NCI-H1436 (cell line): ENCODE results near the gene TMEM121.

Source experiments
- DNase-seq: peaks from one replicate; lab custom pipeline; 2025; lab: John Stamatoyannopoulos, UW

The TMEM121 gene

DNA sequence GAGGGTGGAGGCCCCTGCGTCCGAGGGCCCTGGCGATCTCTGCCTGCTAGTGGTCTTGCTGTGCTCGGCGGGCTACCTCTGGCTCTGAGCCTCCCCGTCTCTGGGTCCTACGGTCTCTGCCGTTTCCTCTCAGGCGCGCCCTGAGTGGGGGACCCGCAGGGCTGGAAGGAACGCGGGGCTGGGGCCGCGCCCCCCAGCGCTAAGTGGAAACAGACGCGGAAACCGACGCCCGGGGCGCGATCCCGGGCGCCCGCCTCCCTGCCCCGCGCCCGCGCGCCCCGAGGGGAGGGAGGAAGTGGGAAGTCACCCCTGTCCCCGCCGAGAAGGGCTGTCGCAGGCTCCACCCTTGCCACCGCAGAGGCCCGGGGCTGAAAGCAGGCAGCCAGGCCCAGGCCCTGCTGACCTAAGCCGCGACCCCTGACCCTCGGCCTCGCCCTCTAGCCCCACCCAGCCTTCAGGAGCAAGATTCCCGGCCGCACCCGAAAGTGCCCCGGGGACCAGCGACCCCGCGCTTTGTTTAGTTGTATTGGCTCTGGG is 38.9 kb upstream of the TMEM121 start:
- no peak for DNase-seq

GRCh38 chr14:105487986-105488777 is 38.2 kb upstream of the TMEM121 start:
- no peak for DNase-seq

DNA sequence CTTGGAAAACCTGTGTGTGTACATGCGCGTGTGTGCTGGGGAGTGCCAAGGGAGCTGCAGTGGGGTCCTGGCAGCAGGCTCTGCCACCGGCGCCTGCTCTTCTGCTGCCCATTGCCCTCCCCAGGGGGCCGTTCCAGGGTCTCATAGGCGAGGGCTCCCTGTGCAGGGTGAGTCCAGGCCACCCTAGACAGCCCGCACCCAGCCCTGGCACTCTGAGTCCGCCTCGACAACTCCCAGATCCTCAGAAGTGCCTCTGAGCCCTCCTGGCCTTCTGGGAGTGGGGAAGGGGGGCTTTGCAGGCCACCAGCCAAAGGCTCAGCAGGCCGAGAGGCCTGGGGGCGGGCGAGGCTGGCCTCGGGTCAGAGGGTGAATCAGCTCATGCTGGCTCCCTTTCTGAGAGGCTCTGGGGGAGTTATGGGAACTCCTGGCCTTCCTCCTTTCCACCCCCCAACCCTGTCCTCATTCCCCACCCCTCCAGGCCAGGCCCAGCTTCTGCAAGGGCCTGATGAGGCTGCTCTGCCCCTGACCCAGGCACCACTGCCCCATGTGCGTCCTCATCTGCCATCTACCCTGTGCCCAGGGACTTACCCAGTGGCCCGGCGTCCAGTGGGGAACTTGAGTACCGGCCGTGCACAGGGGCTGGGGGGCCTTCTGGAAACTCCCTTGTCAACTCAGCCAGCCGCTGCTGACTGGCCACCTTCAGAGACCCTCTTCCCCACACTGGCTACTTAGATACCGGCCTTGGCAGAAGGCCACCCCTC is 37.4 kb upstream of the TMEM121 start:
- no peak for DNase-seq

DNA sequence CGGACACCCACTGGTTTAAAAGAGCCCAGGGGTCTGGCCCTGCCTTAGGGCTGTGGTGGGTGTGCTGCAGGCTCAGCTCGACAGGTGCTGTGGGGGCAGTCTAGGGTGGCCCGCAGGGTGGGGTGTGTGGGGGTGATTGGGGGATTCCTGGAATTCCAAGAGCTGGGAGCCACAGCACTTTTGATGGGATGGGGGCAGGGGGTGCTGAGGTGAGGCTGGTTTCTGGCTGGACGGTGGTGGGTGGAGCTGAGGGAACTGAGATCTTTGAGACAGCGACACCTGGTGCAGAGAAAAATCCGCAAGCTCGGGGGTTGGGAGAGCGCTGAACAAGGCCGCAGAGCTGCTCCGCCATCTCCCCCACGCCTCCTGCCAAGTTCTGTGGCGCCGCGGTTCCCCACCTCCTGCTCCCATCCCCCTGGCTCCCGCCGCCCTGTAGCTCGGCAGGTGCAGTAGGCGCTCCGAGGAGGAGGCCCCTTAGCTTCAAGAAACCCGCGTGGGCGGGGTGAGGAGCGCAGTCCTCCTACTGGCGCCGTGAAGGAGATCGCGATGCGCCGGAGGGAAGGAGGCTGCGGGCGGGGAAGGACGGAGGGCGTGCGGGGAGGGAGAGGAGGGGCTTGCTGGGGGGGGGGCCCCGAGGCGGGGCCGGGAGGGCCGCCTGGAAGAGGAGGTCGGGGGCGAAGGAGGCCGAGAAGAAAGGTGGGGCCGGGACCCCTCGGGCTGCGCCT is 36.7 kb upstream of the TMEM121 start:
- DNase-seq, result peak; percentile 83

GRCh38 chr14:105490267-105490571 is 36.2 kb upstream of the TMEM121 start:
- no peak for DNase-seq

GRCh38 chr14:105490572-105491365 is 35.6 kb upstream of the TMEM121 start, which contains the start of gene TEDC1:
TSS of gene TEDC1 (plus strand) at chr14:105491246. CDS start at chr14:105491376, 130 bp downstream.
- DNase-seq, result peak; percentile 100

DNA sequence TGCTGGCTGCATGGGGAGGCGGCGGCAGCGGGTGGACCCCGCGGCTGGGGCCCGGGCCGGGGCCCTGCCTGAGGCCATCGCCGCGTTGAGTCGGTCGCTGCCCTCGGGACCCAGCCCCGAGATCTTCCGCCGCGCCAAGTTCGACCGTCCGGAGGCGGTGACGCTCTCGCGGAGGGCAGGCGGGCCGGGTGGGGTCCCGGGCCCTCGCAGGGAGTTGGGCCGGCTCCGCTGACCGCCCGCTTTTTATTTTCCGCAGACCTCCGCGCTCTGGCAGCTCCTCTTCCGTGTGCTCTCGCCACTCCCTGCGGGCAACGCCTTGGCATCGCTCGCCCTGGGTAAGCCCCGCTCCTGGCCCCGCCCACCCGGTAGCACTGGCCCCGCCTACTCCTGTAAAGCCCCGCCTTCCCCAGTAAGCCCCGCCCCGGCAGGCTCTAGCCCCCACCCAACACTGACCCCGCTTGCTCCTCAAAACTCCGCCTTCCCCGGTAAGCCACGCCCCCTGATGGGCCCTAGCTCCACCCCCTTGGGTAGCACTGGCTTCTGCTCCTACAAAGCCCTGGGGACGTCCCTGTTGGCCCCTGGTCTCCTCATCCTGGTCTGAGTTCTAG is 34.9 kb upstream of the TMEM121 start:
- peak; percentile 65 for DNase-seq

- no peak for DNase-seq
These were observed 34.1 kb upstream of the TMEM121 start for GRCh38 chr14:105492031-105492970.

GRCh38 chr14:105492971-105493871 is 33.2 kb upstream of the TMEM121 start:
- DNase-seq, result no peak

GRCh38 chr14:105493921-105494605 is 32.3 kb upstream of the TMEM121 start:
- no peak for DNase-seq

- no peak for DNase-seq
These were observed 31.8 kb upstream of the TMEM121 start for GRCh38 chr14:105494606-105494929.

- DNase-seq, result no peak
These were observed 31.0 kb upstream of the TMEM121 start for GRCh38 chr14:105495101-105495989.

GRCh38 chr14:105495990-105496830 is 30.2 kb upstream of the TMEM121 start:
- no peak for DNase-seq

DNA sequence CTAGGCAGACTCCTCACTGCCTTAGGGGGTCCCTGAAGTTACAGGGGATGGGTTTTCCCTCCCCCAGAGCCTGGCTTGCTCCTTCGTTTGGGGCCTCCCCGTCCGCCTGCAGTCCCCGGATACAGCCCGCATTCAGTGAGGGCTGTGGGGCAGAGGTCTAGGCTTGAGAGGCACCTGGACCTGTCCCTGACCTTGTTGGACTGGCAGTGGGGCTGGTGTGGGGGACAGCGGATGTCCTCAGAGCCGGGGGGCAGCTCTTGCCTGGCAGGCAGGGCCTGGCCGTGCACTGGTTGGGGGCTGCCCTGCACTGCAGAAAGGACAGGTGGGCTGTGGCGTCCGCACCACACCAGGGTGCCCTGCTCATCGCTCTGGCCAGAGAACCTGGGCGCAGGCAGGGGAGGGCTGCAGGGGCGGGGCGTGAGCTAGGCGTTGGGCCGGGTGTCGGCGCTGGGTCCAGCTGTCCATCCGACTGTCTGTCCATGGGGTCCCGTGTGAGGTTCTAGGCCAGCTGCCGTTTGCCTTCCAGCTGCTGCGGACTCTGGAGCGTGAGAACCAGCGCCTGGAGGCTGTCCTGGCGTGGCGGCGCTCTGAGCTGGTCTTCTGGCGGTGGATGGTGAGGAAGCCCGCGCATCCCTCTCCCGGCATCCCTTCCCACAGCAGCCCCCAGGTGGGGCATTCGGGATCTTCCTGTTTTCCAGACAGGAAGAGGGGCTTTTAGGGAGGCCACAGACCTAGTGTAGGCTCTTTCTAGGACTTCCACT is 29.4 kb upstream of the TMEM121 start:
- no peak for DNase-seq

DNA sequence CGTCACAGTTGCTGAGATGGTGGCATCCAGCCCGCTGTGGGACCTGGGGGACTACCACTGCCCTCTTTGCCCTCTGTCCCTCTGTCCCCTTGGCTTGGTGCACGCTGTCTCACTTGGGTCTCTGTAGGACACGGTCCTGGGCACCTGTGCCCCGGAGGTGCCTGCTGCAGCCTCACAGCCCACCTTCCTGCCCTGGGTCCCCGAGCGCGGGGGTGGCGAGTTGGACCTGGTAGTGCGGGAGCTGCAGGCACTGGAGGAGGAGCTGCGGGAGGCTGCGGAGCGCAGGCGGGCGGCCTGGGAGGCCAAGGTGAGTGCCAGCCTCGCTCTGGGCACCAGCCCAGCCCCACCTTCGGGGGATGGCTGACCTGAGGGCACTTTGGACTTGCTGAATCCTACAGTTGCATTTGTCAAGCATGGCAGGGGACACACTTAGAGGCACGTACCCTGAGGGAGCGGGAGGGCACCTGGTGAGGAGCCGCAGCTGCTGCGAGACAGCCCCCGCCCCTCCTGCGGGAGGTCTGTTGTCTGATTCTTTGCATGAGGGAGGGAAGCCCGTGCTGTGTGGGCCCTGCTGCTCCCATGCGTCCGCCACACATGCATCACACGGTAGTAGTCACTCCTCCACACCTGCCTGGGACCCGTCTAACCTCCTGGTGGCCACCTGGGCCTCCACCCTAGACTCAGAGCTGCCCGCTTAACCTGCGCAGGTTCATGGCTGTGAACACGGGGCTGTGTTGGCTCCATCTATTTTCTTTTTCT is 28.5 kb upstream of the TMEM121 start:
- no peak for DNase-seq
